GM12878 (cell line): ENCODE results near the gene FGR. TPM values are rescaled to one million over a fixed set of nuclear protein-coding genes. Genes with fewer than 3 reads are reported as not detected.

Experiments
- ATAC-seq: fragments of 200-7000 bp; cut with Tn5 transposase; 3 replicates; pipeline ENCODE4 v1.9.1; 2020; ENCODE audit warnings: mild to moderate bottlenecking, moderate library complexity
- BruUV-seq: library from RNA; stranded (reverse); fragments of 400-500 nt; replicated peaks from 2 replicates; lab custom pipeline; 2021; lab: Mats Ljungman, UMichigan
- CTCF ChIA-PET: fragments of 300-600 bp; sonication (Branson Sonifier 250); formaldehyde crosslinking; extraction: SDS; loops from one replicate; lab custom pipeline; 2021; ENCODE audit warnings: inconsistent platforms; lab: Yijun Ruan, JAX
- POLR2A ChIA-PET: fragments of 350-600 bp; formaldehyde crosslinking; extraction: SDS; loops from one replicate; lab custom pipeline; 2021; ENCODE audit warnings: inconsistent platforms; lab: Charles Lee
- RAD21 ChIA-PET: fragments of 300-600 bp; sonication (Branson Sonifier 250); formaldehyde crosslinking; loops from one replicate; lab custom pipeline; 2023; ENCODE audit warnings: antibody characterized with exemption; ENCODE audit not compliant: unreplicated experiment; lab: Charles Lee
- SMC1A ChIA-PET: fragments of 300-600 bp; sonication (Branson Sonifier 250); formaldehyde crosslinking; loops from one replicate; lab custom pipeline; 2023; ENCODE audit not compliant: unreplicated experiment, uncharacterized antibody; lab: Charles Lee
- DNase-seq: peaks from one replicate; pipeline ENCODE4 v3.0.0-alpha.2; 2011; ENCODE audit warnings: low read depth, low spot score
- FAIRE-seq: peaks from 3 replicates; lab custom pipeline; 2011; peaks lifted over from hg19 to GRCh38; lab: Jason Lieb, UNC
- H2AFZ ChIP-seq: 2 replicates; pipeline ENCODE4 v1.6.0; 2011; ENCODE audit warnings: low read depth, low read length, control low read depth; ENCODE audit not compliant: control insufficient read depth
- H3K27ac ChIP-seq: 2 replicates; pipeline ENCODE4 v1.5.1; 2011; ENCODE audit warnings: control low read depth; ENCODE audit not compliant: control insufficient read depth, insufficient read depth
- H3K27me3 ChIP-seq, 2 experiments: replicated peaks in 1 of 2; 2 replicates each; pipeline versions ENCODE4 v1.6.0 to v1.6.1; 2011; ENCODE audit warnings: low read length in 1 of 2; ENCODE audit not compliant: control insufficient read depth in 2 of 2, insufficient read depth in 2 of 2
- H3K36me3 ChIP-seq, 2 experiments: 2 replicates each; pipeline ENCODE4 v1.5.1; 2011; ENCODE audit warnings: low read length in 1 of 2; ENCODE audit not compliant: control insufficient read depth in 2 of 2, insufficient read depth in 2 of 2
- H3K4me1 ChIP-seq: 2 replicates; pipeline ENCODE4 v1.6.1; 2011; ENCODE audit warnings: mild to moderate bottlenecking, low read length, moderate library complexity, mixed read lengths; ENCODE audit not compliant: control insufficient read depth, insufficient read depth
- H3K4me2 ChIP-seq: 2 replicates; pipeline ENCODE4 v1.6.0; 2011; ENCODE audit warnings: control low read depth; ENCODE audit not compliant: control insufficient read depth, insufficient read depth
- H3K4me3 ChIP-seq: fragments of 200-600 bp; sonication (generic); 2 replicates; pipeline ENCODE4 v1.5.1; 2016
- H3K79me2 ChIP-seq: 2 replicates; pipeline ENCODE4 v1.6.0; 2011; ENCODE audit warnings: low read length; ENCODE audit not compliant: control insufficient read depth, insufficient read depth
- H3K9ac ChIP-seq: 2 replicates; pipeline ENCODE4 v1.8.0; 2011; ENCODE audit warnings: low read length, control low read depth, mixed read lengths; ENCODE audit not compliant: control insufficient read depth, insufficient read depth
- H3K9me3 ChIP-seq: replicated peaks from 3 replicates; pipeline ENCODE4 v1.5.1; 2011; ENCODE audit warnings: mild to moderate bottlenecking, low read length; ENCODE audit not compliant: control insufficient read depth, insufficient read depth
- H4K20me1 ChIP-seq: 2 replicates; pipeline ENCODE4 v1.6.0; 2011; ENCODE audit not compliant: control insufficient read depth, insufficient read depth
- CBX3 ChIP-seq: fragments of 200-600 bp; sonication (generic); IDR thresholded peaks from 2 replicates; pipeline ENCODE4 v1.6.1; 2016; ENCODE audit warnings: low read depth, borderline replicate concordance
- DPF2 ChIP-seq: fragments of 450-650 bp; IDR thresholded peaks from 2 replicates; pipeline ENCODE4 v1.6.1; 2017; ENCODE audit warnings: mild to moderate bottlenecking
- GABPA ChIP-seq: IDR thresholded peaks from 2 replicates; pipeline ENCODE4 v1.6.1; 2014; ENCODE audit warnings: antibody characterized with exemption, low read depth, mild to moderate bottlenecking, inconsistent platforms
- HDAC2 ChIP-seq: fragments of 200-600 bp; sonication (generic); IDR thresholded peaks from 2 replicates; pipeline ENCODE4 v1.6.1; 2017
- IKZF2 ChIP-seq, 2 experiments: fragments of 450-650 bp; IDR thresholded peaks; 2 replicates each; pipeline ENCODE4 v1.6.1; 2017; ENCODE audit warnings: mild to moderate bottlenecking in 2 of 2, moderate library complexity in 2 of 2
- MXI1 ChIP-seq: fragments of 150-350 bp; IDR thresholded peaks from 2 replicates; pipeline ENCODE4 v1.6.1; 2011; ENCODE audit warnings: low read depth, mild to moderate bottlenecking, inconsistent platforms, low read length, improper control_type of control experiment
- NBN ChIP-seq: fragments of 450-650 bp; IDR thresholded peaks from 2 replicates; pipeline ENCODE4 v1.6.1; 2016
- POLR2AphosphoS2 ChIP-seq: IDR thresholded peaks from 2 replicates; pipeline ENCODE4 v1.6.1; 2011; ENCODE audit warnings: low read depth, mild to moderate bottlenecking, low read length, improper control_type of control experiment, moderate library complexity
- POLR2AphosphoS5 ChIP-seq: IDR thresholded peaks from 2 replicates; pipeline ENCODE4 v1.6.1; 2011; ENCODE audit warnings: mild to moderate bottlenecking, low read length, inconsistent platforms
- PRDM15 ChIP-seq: fragments of 450-650 bp; formaldehyde crosslinking; IDR thresholded peaks from 2 replicates; pipeline ENCODE4 v1.4.0; 2020; ENCODE audit warnings: mild to moderate bottlenecking, moderate library complexity
- RAD51 ChIP-seq: fragments of 450-650 bp; IDR thresholded peaks from 2 replicates; pipeline ENCODE4 v1.6.1; 2016; ENCODE audit warnings: moderate library complexity, mild to moderate bottlenecking, inconsistent platforms
- RCOR1 ChIP-seq: conservative IDR thresholded peaks from 2 replicates; pipeline ENCODE4 v1.6.1; 2012; ENCODE audit warnings: low read depth, low read length, improper control_type of control experiment
- SMARCA5 ChIP-seq: fragments of 450-650 bp; IDR thresholded peaks from 2 replicates; pipeline ENCODE4 v1.6.1; 2017; ENCODE audit warnings: mild to moderate bottlenecking
- SRF ChIP-seq, 2 experiments: IDR thresholded peaks; 2 replicates each; pipeline ENCODE4 v1.6.1; 2011; ENCODE audit warnings: low read depth in 2 of 2, low read length in 2 of 2, mild to moderate bottlenecking in 1 of 2, moderate library complexity in 1 of 2
- STAT1 ChIP-seq: fragments of 450-650 bp; conservative IDR thresholded peaks from 2 replicates; pipeline ENCODE4 v1.6.1; 2014; ENCODE audit warnings: antibody characterized with exemption, mild to moderate bottlenecking
- TCF12 ChIP-seq: IDR thresholded peaks from 2 replicates; pipeline ENCODE4 v1.6.1; 2011; ENCODE audit warnings: low read depth, mild to moderate bottlenecking, low read length
- ZZZ3 ChIP-seq: IDR thresholded peaks from 2 replicates; pipeline ENCODE4 v1.6.1; 2011; ENCODE audit warnings: low read depth; ENCODE audit not compliant: control insufficient read depth, insufficient read length
- WGBS: methylation state at CpG from one replicate; pipeline ENCODE4 v1.1.6; 2016; ENCODE audit warnings: low lambda C conversion rate; ENCODE audit not compliant: insufficient replicate concordance, insufficient coverage; ENCODE audit errors: missing lambda C conversion rate; 5-methylcytosine and 5-hydroxymethylcytosine counted together
- in situ Hi-C: fragments of 300-500 bp; cut with MboI; formaldehyde crosslinking; loops from 9 replicates; pipeline ENCODE4 v1.14.3; 2018; ENCODE audit warnings: mixed read lengths
- intact Hi-C: fragments of 100-400 bp; cut with micrococcal nuclease; formaldehyde crosslinking; loops from one replicate; pipeline ENCODE4 v1.14.2; 2022; ENCODE audit not compliant: unreplicated experiment
- polyA plus RNA-seq, 11 experiments: library from polyadenylated mRNA; depleted of rRNA in 4 of 11; unstranded in 6 of 11; stranded (reverse) in 5 of 11; fragments of >200 nt; fragmentation: Nextera tagmentation in 4 of 11; fragmentation: Illumina TruSeq in 1 of 11; extraction: Ambion mirVana in 4 of 11; extraction: Trizol in 1 of 11; gene quantifications; 1 replicate in 1 of 11; 2 replicates in 10 of 11; pipeline versions ENCODE4 v1.2.1 to v1.2.3, GENCODE V29; 2011 to 2016; ENCODE audit warnings: inconsistent platforms in 2 of 11, missing spikeins in 2 of 11, low read depth in 1 of 11
- total RNA-seq, 4 experiments: library from RNA; depleted of rRNA in 3 of 4; stranded (reverse); fragments of >200 nt in 3 of 4; fragmentation: Illumina TruSeq in 1 of 4; extraction: Trizol in 1 of 4; gene quantifications; 2 replicates each; pipeline versions ENCODE4 v1.2.1 to v1.2.3, GENCODE V29; 2013 to 2021

The FGR gene
- total and polyA plus RNA-seq, 10 of the 15 experiments (the other 5 are each of a cell fraction or from before 2014, with no cell fraction given): 10.9 to 193 (median 74.7) TPM

DNA sequence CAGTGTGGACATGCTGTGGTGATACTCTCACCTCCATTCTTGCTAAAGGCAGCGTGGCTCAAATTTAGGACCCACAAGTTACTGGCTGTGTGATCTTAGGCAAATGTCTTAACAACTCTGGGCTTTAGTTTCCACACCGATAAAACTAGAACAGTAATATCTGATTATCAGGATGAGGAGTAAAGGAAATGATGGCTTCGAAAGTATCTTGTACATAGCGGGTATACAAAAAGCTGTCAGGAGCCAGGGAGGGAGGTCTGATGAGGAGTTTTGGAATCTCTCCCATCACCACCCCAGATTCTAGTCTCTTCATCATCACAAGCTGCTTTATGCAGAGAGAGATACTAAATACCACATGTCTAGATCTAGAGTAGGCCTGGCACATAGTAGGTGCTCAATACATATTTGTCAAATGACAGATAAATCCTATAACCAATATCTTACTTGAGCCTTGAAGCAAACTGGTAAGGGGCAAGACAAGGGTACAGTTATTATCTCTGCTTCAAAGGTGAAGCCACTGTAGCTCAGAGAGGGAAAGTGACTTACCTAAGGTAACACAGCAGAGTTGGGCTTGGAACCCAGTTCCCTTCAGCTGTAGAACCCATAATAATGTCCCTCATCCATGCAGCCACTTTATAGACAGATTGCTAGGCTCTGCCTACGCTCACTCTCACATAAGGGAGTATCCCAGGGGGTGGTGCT, 9.5 kb upstream of the FGR start (continued):
- TF ChIP-seq HDAC2: no peak
- TF ChIP-seq ZZZ3: no peak
- TF ChIP-seq POLR2AphosphoS5: no peak
- TF ChIP-seq DPF2: 0 out of 2 replicates have a peak, but pooled peaks have one; percentile 23
- no peak for TF ChIP-seq RCOR1
- TF ChIP-seq SMARCA5: 0 out of 2 replicates have a peak, but pooled peaks have one; percentile 5

DNA sequence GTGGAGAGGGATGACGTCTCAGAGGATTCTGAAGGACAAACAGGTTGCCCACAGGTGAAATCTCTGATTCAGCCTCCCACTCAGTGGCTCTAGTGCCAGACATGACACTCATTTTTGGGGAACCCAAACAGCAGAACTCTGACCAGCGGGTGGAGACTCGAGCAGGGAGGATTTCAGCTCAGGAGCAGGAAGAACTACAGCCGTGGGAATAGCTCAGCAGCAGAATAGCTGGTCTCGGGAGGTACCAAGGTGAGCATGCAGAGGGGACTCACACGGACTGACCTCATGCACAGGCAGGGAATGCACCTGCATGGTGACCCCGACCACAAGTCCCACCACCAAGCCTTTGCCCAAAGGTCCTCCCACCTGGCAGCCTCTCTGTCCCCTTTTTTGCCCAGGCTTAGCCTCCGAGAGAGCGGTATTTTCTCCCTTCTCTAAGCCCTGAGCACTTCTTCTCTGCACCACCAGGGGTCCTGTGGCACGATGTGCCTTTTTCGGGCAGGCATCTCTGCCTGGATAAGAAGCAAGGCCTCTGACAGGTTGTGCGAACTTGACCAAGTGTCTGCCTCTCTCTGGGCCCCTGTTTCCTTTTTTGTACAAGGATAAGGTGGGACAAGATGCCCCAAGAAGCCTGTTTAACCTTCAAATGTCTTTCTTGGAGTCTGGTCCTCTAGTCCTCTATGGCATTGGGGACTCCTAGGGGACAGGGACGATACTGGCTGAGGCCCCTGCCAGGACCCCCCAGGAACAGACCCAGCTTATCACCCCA, 8.8 kb upstream of the FGR start:
- BruUV-seq: no TSS peak
- SMC1A ChIA-PET: interaction anchor here (0.7 to 2.1 kb wide), 7 partner anchors 15 to 36 kb away, joined by 3 to 28 read pairs (median 6); no protein-coding TSS in a partner anchor
- Histone ChIP-seq H3K4me2 (peak overlapping the region; percentile 41; the same call in 1 of the 2 replicates), H2AFZ (peak overlapping the region; percentile 70), H4K20me1 (no peaks in the 10 kb centered on the region), H3K9ac (no peak overlapping the region), H3K9me3 (no peaks in the 10 kb centered on the region), H3K36me3 (no peaks in the 10 kb centered on the region), H3K79me2 (no peaks in the 10 kb centered on the region), H3K27me3 (no peaks in the 10 kb centered on the region), H3K4me3 (no peak overlapping the region), H3K4me1 (peaks cover 8% of the 10 kb centered on the region), H3K27ac (no peak overlapping the region)
- intact Hi-C loops (loop anchor here (1.0 kb wide), 1 partner anchor 16 kb away; no protein-coding TSS in a partner anchor), in situ Hi-C loops (no loop called here)
- CTCF ChIA-PET: interaction anchor here (1.1 to 6.0 kb wide), 5 partner anchors 10 to 36 kb away, joined by 3 to 43 read pairs (median 19); no protein-coding TSS in a partner anchor
- peak; percentile 99 for ATAC-seq
- RAD21 ChIA-PET: interaction anchor here (0.5 to 2.1 kb wide), 9 partner anchors 13 to 81 kb away, joined by 3 to 25 read pairs (median 3); no protein-coding TSS in a partner anchor
- POLR2A ChIA-PET: interaction anchor here (0.6 to 2.4 kb wide), 5 partner anchors 12 to 602 kb away, joined by 3 to 6 read pairs (median 4); no protein-coding TSS in a partner anchor
- 18% methylated on average over 13 of the region's 13 CpGs for WGBS
- no peak for DNase-seq
- FAIRE-seq: peak; percentile 89
- TF ChIP-seq NBN (peak; percentile 55), RAD51 (no peak), GABPA (no peak), CBX3 (no peak), SMARCA5 (0 out of 2 replicates have a peak, but pooled peaks have one; percentile 15), PRDM15 (CRISPR knock-in tag) (no peak), SRF (IDR thresholded peaks at IDR 0.05; ENCODE audit: low read depth in 2 of 2, low read length in 2 of 2) (peak in 1 of 2 experiments; percentile 69; a peak in 1 of 4 replicates), TCF12 (no peak), POLR2AphosphoS2 (no peak), STAT1 (peak; percentile 59; the same call in 1 of the 2 replicates), RCOR1 (0 out of 2 replicates have a peak, but pooled peaks have one; percentile 16), MXI1 (no peak), IKZF2 (IDR thresholded peaks at IDR 0.05) (no peak)
